HEK293 (cell line): ENCODE measurements around the gene ZKSCAN8.

Experiments used
- CTCF ChIP-seq: fragments of 450-650 bp; formaldehyde crosslinking; IDR thresholded peaks from 2 replicates; pipeline ENCODE4 v1.5.1; 2016; ENCODE audit warnings: missing biosample characterization, missing genetic modification characterization
- PRDM4 ChIP-seq: fragments of 450-650 bp; formaldehyde crosslinking; IDR thresholded peaks from 2 replicates; pipeline ENCODE4 v1.5.1; 2017; ENCODE audit warnings: missing biosample characterization, missing genetic modification characterization
- REST ChIP-seq: fragments of 450-650 bp; formaldehyde crosslinking; IDR thresholded peaks from 2 replicates; pipeline ENCODE4 v1.5.1; 2016; ENCODE audit warnings: missing biosample characterization, missing genetic modification characterization
- ZNF416 ChIP-seq: fragments of 450-650 bp; formaldehyde crosslinking; IDR thresholded peaks from 2 replicates; pipeline ENCODE4 v1.5.1; 2016; ENCODE audit warnings: missing biosample characterization, missing genetic modification characterization
- TF ChIP-seq, protein P1 (sequence below): fragments of 450-650 bp; formaldehyde crosslinking; IDR thresholded peaks from 2 replicates; pipeline ENCODE4 v1.5.1; 2016; ENCODE audit warnings: missing biosample characterization, missing genetic modification characterization

DNA sequence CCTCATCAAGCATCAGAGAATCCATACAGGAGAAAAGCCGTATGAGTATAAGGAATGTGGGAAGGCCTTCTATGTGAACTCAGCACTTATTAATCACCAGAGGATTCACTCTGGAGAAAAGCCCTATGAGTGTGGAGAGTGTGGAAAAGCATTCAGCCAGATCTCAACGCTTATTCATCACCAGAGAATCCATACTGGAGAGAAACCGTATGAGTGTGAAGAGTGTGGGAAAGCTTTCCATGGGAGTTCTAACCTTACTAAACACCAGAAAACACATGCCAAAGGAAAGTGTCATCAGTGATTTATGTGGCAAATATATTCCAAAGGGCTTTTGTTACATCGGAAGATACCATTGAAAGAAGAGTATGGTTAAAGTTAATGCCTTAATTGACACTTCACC, 25.4 kb downstream of the ZKSCAN8 start:
- no peak for TF ChIP-seq CTCF (tag by site-specific recombination)
- TF ChIP-seq REST (tag by site-specific recombination), result no peak
- TF ChIP-seq ZNF416, result no peak
- no peak for TF ChIP-seq PRDM4 (tag by site-specific recombination)
- TF ChIP-seq, protein P1, sequence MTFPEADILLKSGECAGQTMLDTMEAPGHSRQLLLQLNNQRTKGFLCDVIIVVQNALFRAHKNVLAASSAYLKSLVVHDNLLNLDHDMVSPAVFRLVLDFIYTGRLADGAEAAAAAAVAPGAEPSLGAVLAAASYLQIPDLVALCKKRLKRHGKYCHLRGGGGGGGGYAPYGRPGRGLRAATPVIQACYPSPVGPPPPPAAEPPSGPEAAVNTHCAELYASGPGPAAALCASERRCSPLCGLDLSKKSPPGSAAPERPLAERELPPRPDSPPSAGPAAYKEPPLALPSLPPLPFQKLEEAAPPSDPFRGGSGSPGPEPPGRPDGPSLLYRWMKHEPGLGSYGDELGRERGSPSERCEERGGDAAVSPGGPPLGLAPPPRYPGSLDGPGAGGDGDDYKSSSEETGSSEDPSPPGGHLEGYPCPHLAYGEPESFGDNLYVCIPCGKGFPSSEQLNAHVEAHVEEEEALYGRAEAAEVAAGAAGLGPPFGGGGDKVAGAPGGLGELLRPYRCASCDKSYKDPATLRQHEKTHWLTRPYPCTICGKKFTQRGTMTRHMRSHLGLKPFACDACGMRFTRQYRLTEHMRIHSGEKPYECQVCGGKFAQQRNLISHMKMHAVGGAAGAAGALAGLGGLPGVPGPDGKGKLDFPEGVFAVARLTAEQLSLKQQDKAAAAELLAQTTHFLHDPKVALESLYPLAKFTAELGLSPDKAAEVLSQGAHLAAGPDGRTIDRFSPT (tag by site-specific recombination), result no peak
